ENCODE results near the gene RPS18.
"Not testable (repeated sequence)": the region's sequence is repeated elsewhere in the genome, so short reads cannot be mapped to it uniquely, and the experiment has no call there.

RPS18 gene

GRCh38 chr6:33271468-33272274, at the start of gene RPS18, which contains the start of gene VPS52:
TSS of gene RPS18 (plus strand) at chr6:33272075. CDS start at chr6:33272120, 45 bp downstream.
TSS of gene VPS52 (minus strand) at chr6:33271876. CDS start at chr6:33271675, 201 bp downstream.
- peak; percentile 89 for DNase-seq

- DNase-seq: not testable (repeated sequence)
These were observed 45.3 kb upstream of the RPS18 start for GRCh38 chr6:33226503-33227120.

- no peak for DNase-seq
These were observed 36.6 kb upstream of the RPS18 start for GRCh38 chr6:33235221-33235634.

GRCh38 chr6:33236328-33236727, 35.5 kb upstream of the RPS18 start:
- DNase-seq: no peak

- DNase-seq: no peak
These were observed 35.0 kb upstream of the RPS18 start for GRCh38 chr6:33236852-33237251.

- DNase-seq: no peak
These were observed 34.1 kb upstream of the RPS18 start for GRCh38 chr6:33237741-33238140.

GRCh38 chr6:33241968-33242367, 29.9 kb upstream of the RPS18 start:
- no peak for DNase-seq

GRCh38 chr6:33243476-33243875, 28.4 kb upstream of the RPS18 start:
- no peak for DNase-seq

- peak; percentile 88 for DNase-seq
These were observed 23.8 kb upstream of the RPS18 start for GRCh38 chr6:33247977-33248642.

- DNase-seq: no peak
These were observed 23.3 kb upstream of the RPS18 start for GRCh38 chr6:33248643-33248931.

GRCh38 chr6:33248932-33249731, 22.7 kb upstream of the RPS18 start:
- peak; percentile 98 for DNase-seq

GRCh38 chr6:33249732-33250630, 21.9 kb upstream of the RPS18 start:
- no peak for DNase-seq

GRCh38 chr6:33250731-33251130, 21.1 kb upstream of the RPS18 start:
- no peak for DNase-seq

- DNase-seq: no peak
These were observed 20.4 kb upstream of the RPS18 start for GRCh38 chr6:33251395-33252012.

GRCh38 chr6:33252759-33253158, 19.1 kb upstream of the RPS18 start:
- DNase-seq: no peak

- no peak for DNase-seq
These were observed 17.3 kb upstream of the RPS18 start for GRCh38 chr6:33254591-33254990.

GRCh38 chr6:33259032-33259431, 12.8 kb upstream of the RPS18 start:
- no peak for DNase-seq

GRCh38 chr6:33262490-33262889, 9.4 kb upstream of the RPS18 start:
- DNase-seq: not testable (repeated sequence)

GRCh38 chr6:33264015-33264414, 7.9 kb upstream of the RPS18 start:
- no peak for DNase-seq

- DNase-seq: no peak
These were observed 783 bp upstream of the RPS18 start for GRCh38 chr6:33271117-33271467.

- DNase-seq: no peak
These were observed 627 bp downstream of the RPS18 start for GRCh38 chr6:33272275-33273128.
